ENCODE results near the gene PDZRN3. TPM values are rescaled to one million over a fixed set of nuclear protein-coding genes. Genes with fewer than 3 reads are reported as not detected.

The PDZRN3 gene
- total RNA-seq, 4 donors from 2014 or later: 13.3 to 81.7 (median 19.7) TPM

DNA sequence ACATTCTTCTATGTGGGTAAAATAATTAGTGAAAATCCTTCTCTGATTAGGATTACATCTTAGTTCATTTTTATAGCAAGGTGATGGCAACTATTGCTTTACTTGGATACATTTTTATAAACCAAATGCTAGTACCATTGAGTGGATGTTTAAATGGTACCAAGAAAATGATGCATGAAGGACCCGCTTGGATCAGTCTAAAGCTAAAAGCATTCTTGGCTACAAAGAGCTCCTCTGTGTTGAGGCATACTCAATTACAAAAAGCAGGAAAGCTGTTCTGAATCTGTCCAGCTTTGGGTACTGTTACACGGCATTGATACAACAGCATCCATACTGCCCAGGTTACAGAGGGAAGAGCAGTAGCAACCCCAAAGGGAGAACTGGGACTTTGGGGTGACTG lies 217.2 kb downstream of the PDZRN3 start:
- H3K4me3 ChIP-seq: no peak overlapping the region
- peak overlapping the region in 1 of 4 donors; percentile 61 for H3K27ac ChIP-seq
- TF ChIP-seq, protein P1, sequence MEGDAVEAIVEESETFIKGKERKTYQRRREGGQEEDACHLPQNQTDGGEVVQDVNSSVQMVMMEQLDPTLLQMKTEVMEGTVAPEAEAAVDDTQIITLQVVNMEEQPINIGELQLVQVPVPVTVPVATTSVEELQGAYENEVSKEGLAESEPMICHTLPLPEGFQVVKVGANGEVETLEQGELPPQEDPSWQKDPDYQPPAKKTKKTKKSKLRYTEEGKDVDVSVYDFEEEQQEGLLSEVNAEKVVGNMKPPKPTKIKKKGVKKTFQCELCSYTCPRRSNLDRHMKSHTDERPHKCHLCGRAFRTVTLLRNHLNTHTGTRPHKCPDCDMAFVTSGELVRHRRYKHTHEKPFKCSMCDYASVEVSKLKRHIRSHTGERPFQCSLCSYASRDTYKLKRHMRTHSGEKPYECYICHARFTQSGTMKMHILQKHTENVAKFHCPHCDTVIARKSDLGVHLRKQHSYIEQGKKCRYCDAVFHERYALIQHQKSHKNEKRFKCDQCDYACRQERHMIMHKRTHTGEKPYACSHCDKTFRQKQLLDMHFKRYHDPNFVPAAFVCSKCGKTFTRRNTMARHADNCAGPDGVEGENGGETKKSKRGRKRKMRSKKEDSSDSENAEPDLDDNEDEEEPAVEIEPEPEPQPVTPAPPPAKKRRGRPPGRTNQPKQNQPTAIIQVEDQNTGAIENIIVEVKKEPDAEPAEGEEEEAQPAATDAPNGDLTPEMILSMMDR (IDR thresholded peaks at IDR 0.05): no peak
- TF ChIP-seq POLR2A (IDR thresholded peaks at IDR 0.05): no peak
- H3K36me3 ChIP-seq: no peaks in the 10 kb centered on the region
- no peaks in the 10 kb centered on the region for H3K27me3 ChIP-seq
- DNase-seq: no peak
- H3K4me1 ChIP-seq: peaks cover 0 to 10% (median 0%) of the 10 kb centered on the region in 4 donors
- no peaks in the 10 kb centered on the region for H3K9me3 ChIP-seq

DNA sequence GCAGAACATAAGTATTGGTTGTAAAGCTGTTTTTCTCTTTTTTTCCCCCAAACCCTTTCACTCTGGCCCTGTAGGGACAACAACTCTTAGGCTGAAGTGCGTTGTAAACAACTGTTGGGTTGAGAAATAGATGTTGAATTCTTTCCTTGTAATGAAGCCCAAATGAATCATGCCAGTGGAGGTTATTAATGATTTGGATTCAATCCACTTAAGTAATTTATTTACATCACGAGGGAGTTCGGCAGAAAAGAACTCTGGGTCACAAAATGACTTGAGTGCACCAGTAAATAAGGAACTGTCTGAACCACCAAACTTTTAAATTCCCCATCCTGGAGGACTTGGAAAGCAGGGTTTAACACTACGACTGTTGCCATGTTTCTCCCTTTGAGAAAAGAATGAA lies 218.9 kb downstream of the PDZRN3 start:
- no peaks in the 10 kb centered on the region for H3K27me3 ChIP-seq
- peak overlapping the region in 2 of 4 donors; percentile 21 to 61 for H3K27ac ChIP-seq
- no peak for TF ChIP-seq POLR2A (IDR thresholded peaks at IDR 0.05)
- DNase-seq: no peak
- H3K4me3 ChIP-seq: no peak overlapping the region
- no peaks in the 10 kb centered on the region for H3K36me3 ChIP-seq
- H3K4me1 ChIP-seq: peaks cover 0 to 14% (median 0%) of the 10 kb centered on the region in 4 donors
- H3K9me3 ChIP-seq: no peaks in the 10 kb centered on the region

DNA sequence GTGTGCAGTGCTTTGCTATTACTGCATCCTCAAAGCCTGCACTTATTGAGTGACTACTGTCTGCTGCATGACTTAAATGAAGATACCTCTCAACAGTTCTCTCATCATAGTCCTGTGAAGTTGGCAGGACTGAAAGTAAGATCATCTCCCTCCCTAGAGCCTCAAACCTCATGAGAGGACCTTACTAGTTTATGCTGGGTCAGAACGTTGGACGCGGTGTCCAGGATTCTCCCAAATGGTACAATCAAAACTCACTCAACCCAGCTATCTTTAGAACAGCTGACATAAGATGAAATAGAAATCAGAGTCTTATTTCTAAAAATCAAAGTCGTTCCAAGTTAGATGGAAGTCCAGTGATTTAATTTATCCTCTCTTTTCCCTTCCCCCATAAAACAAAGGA lies 219.7 kb downstream of the PDZRN3 start:
- no peak overlapping the region for H3K27ac ChIP-seq
- peaks cover 0 to 16% (median 0%) of the 10 kb centered on the region in 4 donors for H3K4me1 ChIP-seq
- no peaks in the 10 kb centered on the region for H3K36me3 ChIP-seq
- no peak overlapping the region for H3K4me3 ChIP-seq
- no peaks in the 10 kb centered on the region for H3K9me3 ChIP-seq
- no peaks in the 10 kb centered on the region for H3K27me3 ChIP-seq
- TF ChIP-seq POLR2A (IDR thresholded peaks at IDR 0.05): no peak
- TF ChIP-seq, protein P1 (IDR thresholded peaks at IDR 0.05): no peak
- DNase-seq: no peak

GRCh38 chr3:73404435-73404834 lies 220.3 kb downstream of the PDZRN3 start:
- no peak for DNase-seq
- H3K9me3 ChIP-seq: no peaks in the 10 kb centered on the region
- no peak overlapping the region for H3K4me3 ChIP-seq
- TF ChIP-seq POLR2A (IDR thresholded peaks at IDR 0.05): no peak
- TF ChIP-seq, protein P1 (IDR thresholded peaks at IDR 0.05): no peak
- H3K27me3 ChIP-seq: no peaks in the 10 kb centered on the region
- H3K36me3 ChIP-seq: no peaks in the 10 kb centered on the region
- H3K4me1 ChIP-seq: peaks cover 0 to 18% (median 0%) of the 10 kb centered on the region in 4 donors
- H3K27ac ChIP-seq: no peak overlapping the region

DNA sequence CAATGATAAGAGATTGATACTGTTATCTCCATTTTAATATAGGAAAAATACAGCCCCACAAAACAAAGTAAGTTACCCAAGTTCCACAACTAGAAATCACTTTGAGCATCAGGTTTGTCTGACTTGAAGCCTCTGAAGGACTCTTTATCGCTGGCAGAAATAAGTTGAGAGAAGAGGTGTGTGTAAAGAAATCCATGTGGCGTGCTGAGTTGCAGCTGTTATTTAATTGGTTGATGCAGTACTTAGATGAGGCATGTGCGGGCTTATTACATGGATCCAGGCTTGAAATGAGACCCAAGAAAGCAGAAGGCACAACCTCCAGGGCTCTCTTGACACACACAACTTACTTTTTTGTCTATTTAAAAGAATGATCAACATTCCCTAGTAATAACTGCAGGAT lies 221.3 kb downstream of the PDZRN3 start:
- H3K9me3 ChIP-seq: no peaks in the 10 kb centered on the region
- peaks cover 0 to 21% (median 0%) of the 10 kb centered on the region in 4 donors for H3K4me1 ChIP-seq
- DNase-seq: no peak
- no peak overlapping the region for H3K27ac ChIP-seq
- no peaks in the 10 kb centered on the region for H3K36me3 ChIP-seq
- no peak overlapping the region for H3K4me3 ChIP-seq
- H3K27me3 ChIP-seq: no peaks in the 10 kb centered on the region
- TF ChIP-seq, protein P1 (IDR thresholded peaks at IDR 0.05): no peak
- TF ChIP-seq POLR2A (IDR thresholded peaks at IDR 0.05): no peak

DNA sequence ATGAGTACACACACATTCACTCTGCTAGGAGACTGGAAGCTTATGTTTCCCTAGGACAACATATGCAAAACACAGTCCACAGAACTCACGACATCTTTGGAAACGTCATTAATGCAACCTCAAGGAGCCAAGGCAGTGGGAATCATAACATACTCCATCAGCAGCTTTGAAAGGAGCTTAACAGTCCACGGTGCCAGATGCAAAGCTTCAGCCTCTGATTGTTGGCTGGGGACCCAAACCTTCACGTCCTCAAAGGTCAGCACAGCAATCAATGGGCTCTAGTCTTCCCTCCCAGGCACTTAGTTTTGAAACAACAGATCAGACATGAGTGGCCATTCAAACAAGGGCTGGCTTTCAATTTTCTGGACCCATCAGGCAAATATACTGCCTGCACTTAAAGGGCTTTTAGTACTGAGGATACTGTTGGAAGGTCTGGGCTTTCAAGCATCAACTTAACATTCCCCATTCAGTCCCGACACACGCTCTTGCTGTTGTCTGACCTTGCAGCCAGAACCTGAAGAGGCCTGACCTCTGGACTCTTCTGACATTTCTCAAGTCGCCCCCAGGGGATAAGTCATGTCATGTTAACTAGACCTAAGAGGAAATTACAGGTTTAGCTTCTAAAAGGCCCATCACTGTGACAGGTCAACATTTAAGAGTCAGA lies 223.0 kb downstream of the PDZRN3 start:
- Histone ChIP-seq H3K4me1 (peaks cover 0 to 15% (median 0%) of the 10 kb centered on the region in 4 donors), H3K27ac (peak overlapping the region in 3 of 4 donors; percentile 21 to 24 (median 21))
- peak in 1 of 3 donors; percentile 63 for DNase-seq

More for the DNA sequence above, 223.0 kb downstream of the PDZRN3 start:
- no peaks in the 10 kb centered on the region for H3K9me3 ChIP-seq
- no peak for TF ChIP-seq POLR2A (IDR thresholded peaks at IDR 0.05)
- TF ChIP-seq, protein P1 (IDR thresholded peaks at IDR 0.05): no peak
- H3K4me3 ChIP-seq: no peak overlapping the region
- H3K36me3 ChIP-seq: no peaks in the 10 kb centered on the region
- no peaks in the 10 kb centered on the region for H3K27me3 ChIP-seq

Measured in Peyer's patch (tissue), 4 donors.